Astrocyte (in vitro differentiated cells and primary cell): Measurements from ENCODE around the gene TMEM269. TPM values are rescaled to one million over a fixed set of nuclear protein-coding genes. Genes with fewer than 3 reads are reported as not detected.
A peak's percentile ranks its signal among the peaks of the same experiment; 100 is the strongest.

Experiments
- DNase-seq: peaks from one replicate; pipeline ENCODE4 v3.0.0-alpha.2; 2010; ENCODE audit warnings: low read depth
- FAIRE-seq: peaks from 2 replicates; lab custom pipeline; 2011; peaks lifted over from hg19 to GRCh38; lab: Jason Lieb, UNC
- H2AFZ ChIP-seq: 2 replicates; pipeline ENCODE4 v1.6.0; 2012; ENCODE audit warnings: low read depth, low read length, inconsistent platforms
- H3K27ac ChIP-seq: 2 replicates; pipeline ENCODE4 v1.5.1; 2011; ENCODE audit warnings: low read depth, low read length, inconsistent platforms
- H3K27me3 ChIP-seq: 2 replicates; pipeline ENCODE4 v1.6.0; 2011; ENCODE audit warnings: low read length, inconsistent platforms; ENCODE audit not compliant: insufficient read depth
- H3K36me3 ChIP-seq: 2 replicates; pipeline ENCODE4 v1.5.1; 2011; ENCODE audit warnings: low read length, inconsistent platforms; ENCODE audit not compliant: insufficient read depth
- H3K4me1 ChIP-seq: 2 replicates; pipeline ENCODE4 v1.5.1; 2011; ENCODE audit warnings: low read length, inconsistent platforms; ENCODE audit not compliant: insufficient read depth
- H3K4me2 ChIP-seq: 2 replicates; pipeline ENCODE4 v1.6.0; 2012; ENCODE audit warnings: low read length, inconsistent platforms
- H3K4me3 ChIP-seq: 2 replicates; pipeline ENCODE4 v1.5.1; 2011; ENCODE audit warnings: low read depth, mild to moderate bottlenecking, low read length, inconsistent platforms; ENCODE audit not compliant: insufficient read depth
- H3K79me2 ChIP-seq: 2 replicates; pipeline ENCODE4 v1.6.0; 2012; ENCODE audit warnings: mild to moderate bottlenecking, low read length, inconsistent platforms; ENCODE audit not compliant: insufficient read depth
- H3K9ac ChIP-seq: 2 replicates; pipeline ENCODE4 v1.6.0; 2012; ENCODE audit warnings: mild to moderate bottlenecking, low read length, inconsistent platforms
- H3K9me3 ChIP-seq: 2 replicates; pipeline ENCODE4 v1.5.1; 2012; ENCODE audit warnings: low read depth, mild to moderate bottlenecking, low read length, inconsistent platforms; ENCODE audit not compliant: insufficient read depth
- H4K20me1 ChIP-seq: 2 replicates; pipeline ENCODE4 v1.6.0; 2012; ENCODE audit warnings: low read length, inconsistent platforms; ENCODE audit not compliant: insufficient read depth
- H3K27ac Mint-ChIP-seq: one replicate; pipeline ENCODE4 v1.8.0; 2021; ENCODE audit warnings: mild to moderate bottlenecking, mixed read lengths; ENCODE audit not compliant: unreplicated experiment
- H3K27me3 Mint-ChIP-seq: one replicate; pipeline ENCODE4 v1.8.0; 2021; ENCODE audit warnings: low read depth, mixed read lengths; ENCODE audit not compliant: unreplicated experiment
- H3K36me3 Mint-ChIP-seq: one replicate; pipeline ENCODE4 v1.8.0; 2021; ENCODE audit warnings: low read depth, mixed read lengths; ENCODE audit not compliant: unreplicated experiment
- H3K4me1 Mint-ChIP-seq: one replicate; pipeline ENCODE4 v1.8.0; 2021; ENCODE audit warnings: low read depth, mixed read lengths; ENCODE audit not compliant: unreplicated experiment
- H3K4me3 Mint-ChIP-seq: one replicate; pipeline ENCODE4 v1.8.0; 2021; ENCODE audit warnings: mild to moderate bottlenecking, moderate library complexity, mixed read lengths; ENCODE audit not compliant: unreplicated experiment
- H3K9me3 Mint-ChIP-seq: one replicate; pipeline ENCODE4 v1.8.0; 2021; ENCODE audit warnings: mild to moderate bottlenecking, mixed read lengths; ENCODE audit not compliant: unreplicated experiment
- EZH2 ChIP-seq: IDR thresholded peaks from 2 replicates; pipeline ENCODE4 v1.6.1; 2012; ENCODE audit warnings: mild to moderate bottlenecking, low read length, inconsistent platforms; ENCODE audit not compliant: insufficient read depth
- total RNA-seq: library from RNA; stranded (reverse); gene quantifications from 2 replicates; pipeline ENCODE4 v1.2.1, GENCODE V29; 2021
- TF ChIP-seq, protein P1 (sequence below): IDR thresholded peaks from 2 replicates; pipeline ENCODE4 v1.5.1; 2011; ENCODE audit warnings: low read depth, mild to moderate bottlenecking, inconsistent platforms, low read length, moderate library complexity; ENCODE audit not compliant: insufficient read depth

Gene TMEM269
- total RNA-seq, 1 donor from 2014 or later, result 0.09 TPM

DNA sequence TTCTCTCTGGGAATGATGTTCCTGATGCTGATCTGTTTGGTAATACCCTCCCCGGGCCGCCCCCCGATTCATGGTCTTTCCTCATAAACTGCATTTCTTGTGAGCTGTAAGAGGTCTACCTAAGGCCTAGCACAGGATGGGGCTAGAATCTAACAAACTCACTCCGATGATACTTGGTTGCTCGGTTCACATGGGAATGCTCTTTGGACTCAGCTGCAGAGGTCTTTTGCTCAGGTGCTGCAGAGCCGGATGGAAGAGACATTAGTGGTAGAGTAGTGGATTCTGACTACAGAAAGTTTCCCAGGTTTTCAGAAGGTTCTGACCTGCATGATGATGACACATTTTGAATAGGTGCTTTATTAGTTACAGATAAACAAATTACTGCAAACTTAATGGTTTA lies 8.3 kb upstream of the TMEM269 start:
- H3K79me2 ChIP-seq, result peaks cover 22% of the 10 kb centered on the region
- H3K27me3 ChIP-seq, result no peaks in the 10 kb centered on the region
- Mint-ChIP-seq H3K27ac (no peak overlapping the region), H3K9me3 (no peaks in the 10 kb centered on the region), H3K4me1 (peaks cover 5% of the 10 kb centered on the region), H3K36me3 (peaks cover 42% of the 10 kb centered on the region), H3K27me3 (no peaks in the 10 kb centered on the region), H3K4me3 (no peak overlapping the region)
- no peak overlapping the region for H2AFZ ChIP-seq
- no peak overlapping the region for H3K27ac ChIP-seq
- no peak for DNase-seq
- H3K4me1 ChIP-seq, result no peaks in the 10 kb centered on the region
- H3K9me3 ChIP-seq, result no peaks in the 10 kb centered on the region
- H3K36me3 ChIP-seq, result peaks cover 22% of the 10 kb centered on the region
- FAIRE-seq, result no peak
- no peak overlapping the region for H3K4me3 ChIP-seq
- TF ChIP-seq EZH2, result no peak
- TF ChIP-seq, protein P1, sequence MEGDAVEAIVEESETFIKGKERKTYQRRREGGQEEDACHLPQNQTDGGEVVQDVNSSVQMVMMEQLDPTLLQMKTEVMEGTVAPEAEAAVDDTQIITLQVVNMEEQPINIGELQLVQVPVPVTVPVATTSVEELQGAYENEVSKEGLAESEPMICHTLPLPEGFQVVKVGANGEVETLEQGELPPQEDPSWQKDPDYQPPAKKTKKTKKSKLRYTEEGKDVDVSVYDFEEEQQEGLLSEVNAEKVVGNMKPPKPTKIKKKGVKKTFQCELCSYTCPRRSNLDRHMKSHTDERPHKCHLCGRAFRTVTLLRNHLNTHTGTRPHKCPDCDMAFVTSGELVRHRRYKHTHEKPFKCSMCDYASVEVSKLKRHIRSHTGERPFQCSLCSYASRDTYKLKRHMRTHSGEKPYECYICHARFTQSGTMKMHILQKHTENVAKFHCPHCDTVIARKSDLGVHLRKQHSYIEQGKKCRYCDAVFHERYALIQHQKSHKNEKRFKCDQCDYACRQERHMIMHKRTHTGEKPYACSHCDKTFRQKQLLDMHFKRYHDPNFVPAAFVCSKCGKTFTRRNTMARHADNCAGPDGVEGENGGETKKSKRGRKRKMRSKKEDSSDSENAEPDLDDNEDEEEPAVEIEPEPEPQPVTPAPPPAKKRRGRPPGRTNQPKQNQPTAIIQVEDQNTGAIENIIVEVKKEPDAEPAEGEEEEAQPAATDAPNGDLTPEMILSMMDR, result no peak
- H3K4me2 ChIP-seq, result no peak overlapping the region
- peaks cover 56% of the 10 kb centered on the region for H4K20me1 ChIP-seq
- no peak overlapping the region for H3K9ac ChIP-seq

DNA sequence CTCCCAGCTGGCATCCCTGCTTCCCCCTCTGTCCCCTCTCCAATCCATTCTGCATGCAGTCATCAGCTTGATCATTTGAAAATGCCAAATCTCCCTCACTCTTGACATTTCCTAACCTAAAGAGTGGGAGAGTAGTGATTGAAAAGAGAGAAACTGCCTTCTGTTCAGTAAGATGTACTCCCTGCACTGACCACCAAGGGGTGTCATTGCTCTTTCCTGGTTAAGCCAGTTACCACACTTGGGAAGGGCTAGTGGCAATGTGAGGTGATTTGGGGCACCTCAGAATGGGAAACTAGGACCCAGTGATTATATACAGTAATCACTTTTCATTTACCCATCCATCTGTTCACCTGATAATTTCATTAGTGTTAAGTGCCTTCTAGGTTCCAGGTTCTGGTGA lies 6.9 kb upstream of the TMEM269 start:
- DNase-seq (no peak), FAIRE-seq (no peak)
- H4K20me1 ChIP-seq, result peaks cover 43% of the 10 kb centered on the region
- no peak overlapping the region for H3K4me2 ChIP-seq
- H3K27ac Mint-ChIP-seq, result peak overlapping the region; percentile 27
- H3K79me2 ChIP-seq, result peaks cover 9% of the 10 kb centered on the region
- H3K4me3 Mint-ChIP-seq, result no peak overlapping the region
- H3K27me3 Mint-ChIP-seq, result no peaks in the 10 kb centered on the region
- peaks cover 22% of the 10 kb centered on the region for H3K36me3 ChIP-seq
- TF ChIP-seq, protein P1, result peak; percentile 72
- TF ChIP-seq EZH2, result no peak
- no peak overlapping the region for H3K4me3 ChIP-seq
- no peaks in the 10 kb centered on the region for H3K27me3 ChIP-seq
- H3K9me3 ChIP-seq, result no peaks in the 10 kb centered on the region
- H3K27ac ChIP-seq, result no peak overlapping the region
- peaks cover 5% of the 10 kb centered on the region for H3K4me1 Mint-ChIP-seq
- no peak overlapping the region for H3K9ac ChIP-seq
- no peaks in the 10 kb centered on the region for H3K9me3 Mint-ChIP-seq
- H2AFZ ChIP-seq, result no peak overlapping the region
- peaks cover 45% of the 10 kb centered on the region for H3K36me3 Mint-ChIP-seq
- H3K4me1 ChIP-seq, result no peaks in the 10 kb centered on the region

DNA sequence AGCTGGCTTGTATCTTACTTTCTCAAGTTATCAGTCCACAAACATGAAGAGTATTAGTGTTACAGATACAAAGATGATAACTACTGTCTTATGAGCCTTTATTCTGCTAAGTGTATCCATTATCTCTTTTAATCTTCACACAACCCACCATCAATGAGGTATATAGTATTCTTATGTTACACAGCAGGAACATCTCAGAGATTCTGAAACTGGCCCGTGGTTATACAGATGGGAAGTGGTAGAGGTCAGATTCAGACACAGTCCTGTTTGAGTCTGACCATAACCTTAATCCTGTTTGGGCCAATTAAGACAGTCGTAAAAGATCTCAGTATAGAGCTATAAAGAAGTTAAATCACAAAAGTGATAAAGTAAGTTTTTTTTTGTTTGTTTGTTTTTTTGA lies 5.1 kb upstream of the TMEM269 start:
- Histone ChIP-seq H3K9me3 (no peaks in the 10 kb centered on the region), H3K4me3 (no peak overlapping the region), H3K27ac (no peak overlapping the region), H3K79me2 (no peaks in the 10 kb centered on the region), H3K4me2 (no peak overlapping the region), H3K4me1 (no peaks in the 10 kb centered on the region), H3K27me3 (no peaks in the 10 kb centered on the region), H2AFZ (no peak overlapping the region), H4K20me1 (peaks cover 28% of the 10 kb centered on the region), H3K9ac (no peak overlapping the region), H3K36me3 (peaks cover 14% of the 10 kb centered on the region)
- Mint-ChIP-seq H3K27ac (no peak overlapping the region), H3K36me3 (peaks cover 47% of the 10 kb centered on the region), H3K4me3 (no peak overlapping the region), H3K4me1 (no peaks in the 10 kb centered on the region), H3K27me3 (no peaks in the 10 kb centered on the region), H3K9me3 (no peaks in the 10 kb centered on the region)
- FAIRE-seq (no peak), DNase-seq (no peak)
- no peak for TF ChIP-seq EZH2
- TF ChIP-seq, protein P1, result no peak
